Measurements from ENCODE around the gene AGPAT4.
"Not testable (repeated sequence)": the region's sequence is repeated elsewhere in the genome, so short reads cannot be mapped to it uniquely, and the experiment has no call there.

Gene AGPAT4

GRCh38 chr6:161309774-161310173 lies 35.9 kb upstream of the AGPAT4 start:
- not testable (repeated sequence) for H3K4me3 ChIP-seq (ENCODE audit: low read length in 2 of 2); H2BK5ac ChIP-seq (ENCODE audit: low read length); H3K27me3 ChIP-seq (ENCODE audit: control insufficient read depth in 3 of 3, insufficient read depth in 3 of 3, low read depth in 1 of 3, low read length in 3 of 3); H3K14ac ChIP-seq (ENCODE audit: low read length); H3K9me3 ChIP-seq (replicated peaks in 1 of 2; ENCODE audit: control insufficient read depth in 2 of 2, insufficient read depth in 1 of 2, low read depth in 1 of 2, low read length in 2 of 2); H2BK12ac ChIP-seq (ENCODE audit: low read length); H3K79me1 ChIP-seq (ENCODE audit: low read depth, low read length); DNase-seq (ENCODE audit: low spot score); H3K23ac ChIP-seq (ENCODE audit: low read depth, low read length, poor library complexity); H4K91ac ChIP-seq (ENCODE audit: low read depth, low read length, poor library complexity); H3K27ac ChIP-seq (replicated peaks; ENCODE audit: low read length); H2AK5ac ChIP-seq (ENCODE audit: low read depth, low read length); H3K4me2 ChIP-seq (ENCODE audit: insufficient read depth, low read length, poor library complexity, severe bottlenecking); H2BK120ac ChIP-seq (ENCODE audit: low read depth, low read length); H3K4me1 ChIP-seq (ENCODE audit: control insufficient read depth in 2 of 2, insufficient read depth in 1 of 2, low read depth in 1 of 2, low read length in 2 of 2); H3K18ac ChIP-seq (ENCODE audit: low read length); H3K36me3 ChIP-seq (replicated peaks in 1 of 2; ENCODE audit: control insufficient read depth in 2 of 2, insufficient read depth in 2 of 2, low read length in 2 of 2); H4K8ac ChIP-seq (ENCODE audit: low read depth, low read length); H2BK15ac ChIP-seq (ENCODE audit: low read length); H2AFZ ChIP-seq (ENCODE audit: low read length); H3K9ac ChIP-seq (ENCODE audit: low read depth, low read length, poor library complexity); H3K4ac ChIP-seq (ENCODE audit: low read length)
- no CpG with 5 or more reads among the region's 7 CpGs for WGBS, 2 donors (ENCODE audit: extremely low coverage in 2 of 2, insufficient read length in 2 of 2, insufficient replicate concordance in 1 of 2)

DNA sequence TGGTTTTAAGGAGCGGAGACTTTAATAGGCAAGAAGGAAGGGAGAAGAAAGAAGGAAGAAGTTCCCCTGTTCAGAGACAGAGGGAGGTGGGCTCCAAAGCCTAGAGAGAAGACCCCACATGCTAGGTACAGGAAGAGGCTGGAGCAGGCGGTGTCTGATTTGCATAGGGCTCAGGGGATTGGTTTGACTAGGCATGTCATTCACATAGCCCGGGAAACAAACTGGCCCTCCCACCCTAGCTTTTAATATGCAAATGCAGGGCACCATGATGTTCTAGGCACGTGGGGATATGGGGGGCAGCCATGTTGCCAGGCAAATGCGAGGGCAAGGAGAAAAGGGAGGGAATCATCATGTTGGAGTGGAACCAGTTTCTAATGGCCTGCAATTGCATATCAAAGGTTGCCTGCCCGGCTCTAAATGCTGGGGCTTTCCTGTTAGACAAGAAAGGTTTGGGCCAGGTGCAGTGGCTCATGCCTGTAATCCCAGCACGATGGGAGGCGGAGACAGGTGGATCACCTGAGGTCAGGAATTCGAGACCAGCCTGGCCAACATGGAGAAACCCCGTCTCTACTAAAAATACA lies 34.3 kb upstream of the AGPAT4 start:
- no peaks in the 10 kb centered on the region for H3K4me1 ChIP-seq (ENCODE audit: control insufficient read depth in 2 of 2, insufficient read depth in 1 of 2, low read depth in 1 of 2, low read length in 2 of 2)
- H3K4me2 ChIP-seq (ENCODE audit: insufficient read depth, low read length, poor library complexity, severe bottlenecking) = no peak overlapping the region
- H2AK5ac ChIP-seq (ENCODE audit: low read depth, low read length) = no peak overlapping the region

GRCh38 chr6:161305860-161306259 lies 32.0 kb upstream of the AGPAT4 start:
- Histone ChIP-seq H3K79me1 (ENCODE audit: low read depth, low read length) (no peaks in the 10 kb centered on the region), H3K4me1 (ENCODE audit: control insufficient read depth in 2 of 2, insufficient read depth in 1 of 2, low read depth in 1 of 2, low read length in 2 of 2) (no peaks in the 10 kb centered on the region), H2BK5ac (ENCODE audit: low read length) (no peak overlapping the region), H3K14ac (ENCODE audit: low read length) (no peak overlapping the region), H3K4me2 (ENCODE audit: insufficient read depth, low read length, poor library complexity, severe bottlenecking) (no peak overlapping the region), H3K9me3 (replicated peaks in 1 of 2; ENCODE audit: control insufficient read depth in 2 of 2, insufficient read depth in 1 of 2, low read depth in 1 of 2, low read length in 2 of 2) (peaks cover 0 to 2% of the 10 kb centered on the region in 2 donors), H3K36me3 (replicated peaks in 1 of 2; ENCODE audit: control insufficient read depth in 2 of 2, insufficient read depth in 2 of 2, low read length in 2 of 2) (peaks cover 0 to 3% of the 10 kb centered on the region in 2 donors), H3K4me3 (ENCODE audit: low read length in 2 of 2) (no peak overlapping the region), H3K9ac (ENCODE audit: low read depth, low read length, poor library complexity) (no peak overlapping the region), H3K4ac (ENCODE audit: low read length) (no peak overlapping the region), H3K23ac (ENCODE audit: low read depth, low read length, poor library complexity) (no peak overlapping the region), H2BK15ac (ENCODE audit: low read length) (no peak overlapping the region), H4K8ac (ENCODE audit: low read depth, low read length) (no peak overlapping the region), H3K27ac (replicated peaks; ENCODE audit: low read length) (no peak overlapping the region), H2BK12ac (ENCODE audit: low read length) (no peak overlapping the region), H2BK120ac (ENCODE audit: low read depth, low read length) (no peak overlapping the region), H4K91ac (ENCODE audit: low read depth, low read length, poor library complexity) (no peak overlapping the region), H3K18ac (ENCODE audit: low read length) (peak overlapping the region; percentile 0), H3K27me3 (ENCODE audit: control insufficient read depth in 3 of 3, insufficient read depth in 3 of 3, low read depth in 1 of 3, low read length in 3 of 3) (peaks cover 0 to 9% (median 0%) of the 10 kb centered on the region in 3 experiments), H2AFZ (ENCODE audit: low read length) (no peak overlapping the region), H2AK5ac (ENCODE audit: low read depth, low read length) (no peak overlapping the region)
- DNase-seq (ENCODE audit: low spot score) = no peak
- WGBS, 2 donors (ENCODE audit: extremely low coverage in 2 of 2, insufficient read length in 2 of 2, insufficient replicate concordance in 1 of 2) = no CpG with 5 or more reads among the region's 4 CpGs

More for the DNA sequence above, 34.3 kb upstream of the AGPAT4 start:
- Histone ChIP-seq H3K36me3 (replicated peaks in 1 of 2; ENCODE audit: control insufficient read depth in 2 of 2, insufficient read depth in 2 of 2, low read length in 2 of 2) (no peaks in the 10 kb centered on the region), H2BK120ac (ENCODE audit: low read depth, low read length) (no peak overlapping the region), H4K91ac (ENCODE audit: low read depth, low read length, poor library complexity) (no peak overlapping the region), H3K14ac (ENCODE audit: low read length) (no peak overlapping the region), H3K27ac (replicated peaks; ENCODE audit: low read length) (no peak overlapping the region), H3K27me3 (ENCODE audit: control insufficient read depth in 3 of 3, insufficient read depth in 3 of 3, low read depth in 1 of 3, low read length in 3 of 3) (no peaks in the 10 kb centered on the region), H2BK15ac (ENCODE audit: low read length) (no peak overlapping the region), H3K79me1 (ENCODE audit: low read depth, low read length) (no peaks in the 10 kb centered on the region), H3K9ac (ENCODE audit: low read depth, low read length, poor library complexity) (no peak overlapping the region), H3K9me3 (replicated peaks in 1 of 2; ENCODE audit: control insufficient read depth in 2 of 2, insufficient read depth in 1 of 2, low read depth in 1 of 2, low read length in 2 of 2) (no peaks in the 10 kb centered on the region), H3K18ac (ENCODE audit: low read length) (no peak overlapping the region), H3K4me3 (ENCODE audit: low read length in 2 of 2) (no peak overlapping the region), H2BK5ac (ENCODE audit: low read length) (no peak overlapping the region), H2BK12ac (ENCODE audit: low read length) (no peak overlapping the region), H3K23ac (ENCODE audit: low read depth, low read length, poor library complexity) (no peak overlapping the region), H3K4ac (ENCODE audit: low read length) (no peak overlapping the region), H2AFZ (ENCODE audit: low read length) (no peak overlapping the region), H4K8ac (ENCODE audit: low read depth, low read length) (no peak overlapping the region)
- DNase-seq (ENCODE audit: low spot score) = no peak
- WGBS, 2 donors (ENCODE audit: extremely low coverage in 2 of 2, insufficient read length in 2 of 2, insufficient replicate concordance in 1 of 2) = no CpG with 5 or more reads among the region's 10 CpGs

DNA sequence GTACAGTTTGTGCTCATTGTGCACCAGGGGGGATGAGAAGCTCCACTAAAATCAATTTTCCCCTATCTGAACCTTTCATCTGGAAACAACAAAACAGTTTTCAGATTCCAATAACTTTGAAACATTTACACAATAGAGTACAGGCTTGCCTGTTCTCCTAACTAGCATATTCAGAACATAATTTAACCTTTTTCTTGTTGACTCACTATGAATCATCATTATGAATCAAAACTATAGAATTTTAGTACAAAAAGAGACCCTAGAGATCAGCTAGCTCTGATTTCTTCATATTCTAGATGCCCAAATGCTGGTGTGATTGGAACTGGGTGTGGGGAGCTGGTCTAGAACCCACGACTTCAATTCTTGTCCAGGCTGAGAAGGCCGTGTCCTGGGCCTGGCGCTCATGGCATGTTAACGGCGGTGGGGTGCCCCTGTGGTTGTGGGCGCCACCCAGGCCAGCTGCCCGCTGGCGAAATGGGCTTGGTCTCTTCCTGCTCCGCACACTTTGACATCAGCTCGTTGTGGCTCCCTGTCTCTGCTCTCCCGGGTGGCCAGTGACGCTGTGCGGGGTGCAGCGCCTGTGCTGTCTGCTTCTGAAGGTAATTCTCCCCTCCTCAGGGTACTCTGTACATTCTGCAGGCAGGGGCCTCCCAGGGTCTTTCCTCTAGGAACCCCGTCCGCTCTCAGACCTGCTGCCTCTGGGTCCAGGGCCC lies 29.9 kb upstream of the AGPAT4 start:
- Histone ChIP-seq H2BK12ac (ENCODE audit: low read length) (peak overlapping the region; percentile 41), H2BK5ac (ENCODE audit: low read length) (no peak overlapping the region), H3K36me3 (replicated peaks in 1 of 2; ENCODE audit: control insufficient read depth in 2 of 2, insufficient read depth in 2 of 2, low read length in 2 of 2) (peaks cover 0 to 3% of the 10 kb centered on the region in 2 donors), H3K4me3 (ENCODE audit: low read length in 2 of 2) (no peak overlapping the region), H2AK5ac (ENCODE audit: low read depth, low read length) (peak overlapping the region; percentile 80), H3K18ac (ENCODE audit: low read length) (no peak overlapping the region), H2BK15ac (ENCODE audit: low read length) (no peak overlapping the region), H4K91ac (ENCODE audit: low read depth, low read length, poor library complexity) (no peak overlapping the region), H3K9ac (ENCODE audit: low read depth, low read length, poor library complexity) (no peak overlapping the region), H3K27me3 (ENCODE audit: control insufficient read depth in 3 of 3, insufficient read depth in 3 of 3, low read depth in 1 of 3, low read length in 3 of 3) (peaks cover 0 to 9% (median 0%) of the 10 kb centered on the region in 3 experiments), H3K4me2 (ENCODE audit: insufficient read depth, low read length, poor library complexity, severe bottlenecking) (no peak overlapping the region), H3K23ac (ENCODE audit: low read depth, low read length, poor library complexity) (peak overlapping the region; percentile 43), H3K79me1 (ENCODE audit: low read depth, low read length) (no peaks in the 10 kb centered on the region), H4K8ac (ENCODE audit: low read depth, low read length) (no peak overlapping the region), H2AFZ (ENCODE audit: low read length) (no peak overlapping the region), H3K14ac (ENCODE audit: low read length) (no peak overlapping the region), H3K27ac (replicated peaks; ENCODE audit: low read length) (no peak overlapping the region), H2BK120ac (ENCODE audit: low read depth, low read length) (no peak overlapping the region), H3K4me1 (ENCODE audit: control insufficient read depth in 2 of 2, insufficient read depth in 1 of 2, low read depth in 1 of 2, low read length in 2 of 2) (no peaks in the 10 kb centered on the region), H3K4ac (ENCODE audit: low read length) (no peak overlapping the region), H3K9me3 (replicated peaks in 1 of 2; ENCODE audit: control insufficient read depth in 2 of 2, insufficient read depth in 1 of 2, low read depth in 1 of 2, low read length in 2 of 2) (peaks cover 0 to 2% of the 10 kb centered on the region in 2 donors)
- DNase-seq (ENCODE audit: low spot score) = no peak
- no CpG with 5 or more reads among the region's 16 CpGs for WGBS, 2 donors (ENCODE audit: extremely low coverage in 2 of 2, insufficient read length in 2 of 2, insufficient replicate concordance in 1 of 2)

Data from neuronal stem cell (in vitro differentiated cells).